H7 (cell line): Measurements from ENCODE around the gene IFT122. TPM values are rescaled to one million over a fixed set of nuclear protein-coding genes. Genes with fewer than 3 reads are reported as not detected.
A peak's percentile ranks its signal among the peaks of the same experiment; 100 is the strongest.

ENCODE experiments used
- DNase-seq: peaks from one replicate; pipeline ENCODE4 v3.0.0; 2012
- H3K27me3 ChIP-seq: 2 replicates; pipeline ENCODE4 v1.6.0; 2011; ENCODE audit warnings: mild to moderate bottlenecking, low read length; ENCODE audit not compliant: control insufficient read depth, insufficient read depth
- H3K36me3 ChIP-seq: replicated peaks from 2 replicates; pipeline ENCODE4 v1.5.1; 2011; ENCODE audit warnings: low read length; ENCODE audit not compliant: control insufficient read depth, insufficient read depth
- H3K4me3 ChIP-seq: 2 replicates; pipeline ENCODE4 v1.5.1; 2011; ENCODE audit warnings: low read depth, mild to moderate bottlenecking, control low read depth, low read length, moderate library complexity; ENCODE audit not compliant: insufficient read depth
- total RNA-seq: library from RNA; depleted of rRNA; stranded (reverse); fragments of >200 nt; shearing (Covaris generic); gene quantifications from 2 replicates; pipeline ENCODE4 v1.2.3, GENCODE V29; 2014

The IFT122 gene
- total RNA-seq, 1 experiment from 2014 or later = 22.0 TPM

DNA sequence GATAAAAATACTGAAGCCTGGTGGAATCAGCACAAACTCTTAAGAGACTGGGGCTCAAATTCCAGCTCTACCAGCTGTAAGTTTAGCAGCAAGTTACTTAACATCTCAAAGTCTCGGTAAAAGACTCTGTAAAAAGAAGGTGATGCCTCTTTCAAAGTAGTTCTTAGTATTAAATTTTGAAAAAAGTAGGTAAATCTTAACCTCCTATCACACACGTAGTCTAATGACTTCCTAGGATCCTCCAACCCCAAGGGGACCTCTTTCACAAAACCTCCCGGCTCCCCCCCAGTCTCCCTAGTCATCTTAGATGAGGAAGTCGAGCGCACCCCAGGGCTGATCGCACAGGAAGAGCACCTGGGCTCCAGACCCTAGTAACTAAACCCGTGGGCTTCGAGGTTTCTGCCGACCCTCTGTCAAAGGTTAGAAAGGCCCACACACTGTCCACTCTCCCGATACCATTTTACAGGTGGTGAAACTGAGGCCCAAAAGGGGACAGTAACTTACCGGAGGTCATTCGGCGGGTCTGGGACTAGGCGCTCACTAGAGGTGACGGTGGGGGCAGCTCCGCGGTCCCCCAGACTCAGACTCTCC is 703 bp upstream of the IFT122 start:
- Histone ChIP-seq H3K36me3 (peaks cover 15% of the 10 kb centered on the region), H3K4me3 (peak overlapping the region; percentile 74), H3K27me3 (no peaks in the 10 kb centered on the region)
- DNase-seq = peak; percentile 66

DNA sequence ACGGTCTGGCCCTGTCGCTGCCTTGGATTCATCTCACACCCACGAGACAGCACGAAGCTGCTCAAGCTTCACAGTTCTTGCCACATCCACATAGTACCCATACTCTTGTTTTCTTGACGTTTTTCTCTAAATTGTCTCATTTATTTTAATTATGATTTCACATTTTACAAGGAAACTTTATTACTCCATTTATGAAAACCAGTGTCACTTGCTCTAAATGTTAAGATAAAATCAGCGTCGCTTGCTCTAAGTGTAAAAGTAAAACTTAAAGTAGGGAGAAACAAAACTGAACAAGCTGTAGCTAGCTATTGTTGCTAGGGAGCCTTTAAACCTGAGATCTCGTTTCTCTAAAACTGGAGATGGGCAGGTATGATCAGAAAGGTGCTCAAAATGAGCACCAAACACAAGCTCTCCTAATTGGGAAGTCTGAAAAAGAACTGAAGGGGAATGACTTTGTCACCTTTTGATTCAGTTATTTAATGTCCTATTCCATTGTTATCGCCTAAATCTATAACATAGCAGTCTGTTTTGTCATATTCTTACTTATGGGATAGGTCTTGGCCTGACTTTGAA is 680 bp downstream of the IFT122 start:
- peaks cover 15% of the 10 kb centered on the region for H3K36me3 ChIP-seq
- H3K27me3 ChIP-seq = no peaks in the 10 kb centered on the region
- H3K4me3 ChIP-seq = peak overlapping the region; percentile 74
- DNase-seq = peak; percentile 28

DNA sequence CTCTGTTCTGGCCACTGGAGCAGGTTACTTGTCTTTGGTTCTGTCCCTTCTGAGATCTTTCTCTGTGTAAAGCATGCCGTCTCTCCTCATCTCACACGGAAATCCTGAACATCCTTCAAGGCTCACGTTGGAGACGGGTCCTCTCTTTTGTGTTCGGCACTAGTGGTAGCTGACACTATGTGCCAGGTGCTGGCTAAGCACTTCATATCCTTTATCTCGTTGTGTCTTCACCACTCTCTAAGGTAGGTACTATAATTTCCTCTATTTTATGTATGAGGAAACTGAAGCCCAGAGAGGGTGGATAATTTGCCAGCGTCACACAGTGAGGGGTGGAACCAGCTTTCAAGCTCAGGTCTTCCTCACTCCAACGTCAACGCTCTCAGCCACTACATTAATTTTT is 1.2 kb downstream of the IFT122 start:
- peaks cover 12% of the 10 kb centered on the region for H3K36me3 ChIP-seq
- H3K4me3 ChIP-seq = no peak overlapping the region
- no peaks in the 10 kb centered on the region for H3K27me3 ChIP-seq
- DNase-seq = no peak

DNA sequence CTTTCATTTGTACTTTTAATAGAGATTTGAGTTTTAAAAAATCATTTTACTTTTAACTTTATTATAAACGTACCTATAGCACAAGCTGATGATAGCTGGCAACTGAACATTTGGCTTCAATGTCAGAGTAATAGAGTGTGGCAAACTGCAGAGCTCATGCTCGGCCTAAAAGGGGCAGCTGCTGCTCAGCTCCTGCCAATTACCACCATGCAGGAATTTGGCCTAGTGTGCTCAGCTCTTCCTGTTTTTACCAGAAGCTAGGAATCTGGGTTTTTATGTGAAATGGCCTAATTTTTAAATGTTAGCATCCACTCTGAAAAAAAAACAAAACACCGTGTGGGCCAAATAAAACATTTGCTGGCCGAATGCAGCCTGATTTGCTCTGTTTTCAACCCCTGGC is 1.8 kb downstream of the IFT122 start:
- DNase-seq = peak; percentile 21
- no peaks in the 10 kb centered on the region for H3K27me3 ChIP-seq
- H3K4me3 ChIP-seq = no peak overlapping the region
- H3K36me3 ChIP-seq = peaks cover 9% of the 10 kb centered on the region

DNA sequence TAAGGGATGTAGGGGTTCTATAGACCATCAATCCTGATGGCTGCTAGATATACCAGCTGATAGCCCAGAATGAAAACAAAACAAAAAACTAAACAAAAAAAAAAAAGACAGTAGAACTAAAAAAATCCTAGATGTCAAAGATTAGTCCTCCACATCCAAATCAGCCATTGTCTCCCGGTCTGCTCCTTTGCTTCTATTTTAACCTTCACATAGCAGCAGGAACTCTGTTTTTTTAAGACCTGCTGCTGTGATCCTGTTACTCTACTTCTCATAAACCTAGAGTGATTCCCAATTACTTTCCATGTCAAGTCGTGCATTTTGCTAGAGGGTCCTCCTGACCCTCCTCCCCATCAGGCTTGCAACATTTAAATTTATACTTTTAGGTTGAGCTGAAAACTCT is 2.5 kb downstream of the IFT122 start:
- Histone ChIP-seq H3K36me3 (peaks cover 5% of the 10 kb centered on the region), H3K27me3 (no peaks in the 10 kb centered on the region), H3K4me3 (no peak overlapping the region)
- DNase-seq = no peak

DNA sequence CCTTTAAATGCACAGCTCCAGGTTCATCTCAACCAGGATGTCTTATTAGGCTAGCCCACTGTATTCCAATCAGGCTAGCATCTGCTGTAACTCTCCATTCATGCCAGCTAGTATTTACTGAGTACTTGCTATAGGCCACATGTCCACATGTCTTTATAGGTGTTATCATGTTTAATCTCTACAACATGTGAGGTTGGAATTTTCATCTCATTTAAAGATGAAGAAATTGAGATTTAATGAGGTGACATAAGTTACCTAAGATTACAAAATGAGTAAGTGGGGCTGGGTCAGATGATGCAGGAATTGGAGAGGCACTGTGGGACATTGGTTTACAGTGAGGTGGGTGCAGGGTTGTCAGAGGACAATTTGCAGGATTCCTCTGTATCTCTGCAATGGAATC is 2.9 kb downstream of the IFT122 start:
- no peak for DNase-seq
- Histone ChIP-seq H3K27me3 (no peaks in the 10 kb centered on the region), H3K36me3 (no peaks in the 10 kb centered on the region; the same call in none of the 2 replicates), H3K4me3 (no peak overlapping the region)

DNA sequence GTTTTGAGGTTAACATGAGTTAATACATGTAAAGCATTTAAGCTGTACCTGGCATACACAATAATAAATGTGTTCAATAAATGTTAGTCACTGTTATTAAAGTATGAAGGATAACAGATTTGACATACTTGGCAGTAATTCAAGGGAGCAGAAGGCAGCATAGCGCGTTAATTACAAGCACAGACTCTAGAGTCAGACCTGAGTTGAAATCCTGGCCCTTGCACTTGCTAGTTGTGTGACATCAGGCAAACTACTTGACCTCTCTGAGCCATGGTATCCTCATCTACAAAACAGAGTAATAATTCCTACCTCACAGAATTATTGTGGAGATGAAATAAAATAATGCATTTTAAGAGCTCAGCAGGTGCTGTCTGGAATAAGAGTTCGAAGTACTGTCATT is 5.4 kb downstream of the IFT122 start:
- Histone ChIP-seq H3K27me3 (no peaks in the 10 kb centered on the region), H3K36me3 (no peaks in the 10 kb centered on the region), H3K4me3 (no peak overlapping the region)
- no peak for DNase-seq

DNA sequence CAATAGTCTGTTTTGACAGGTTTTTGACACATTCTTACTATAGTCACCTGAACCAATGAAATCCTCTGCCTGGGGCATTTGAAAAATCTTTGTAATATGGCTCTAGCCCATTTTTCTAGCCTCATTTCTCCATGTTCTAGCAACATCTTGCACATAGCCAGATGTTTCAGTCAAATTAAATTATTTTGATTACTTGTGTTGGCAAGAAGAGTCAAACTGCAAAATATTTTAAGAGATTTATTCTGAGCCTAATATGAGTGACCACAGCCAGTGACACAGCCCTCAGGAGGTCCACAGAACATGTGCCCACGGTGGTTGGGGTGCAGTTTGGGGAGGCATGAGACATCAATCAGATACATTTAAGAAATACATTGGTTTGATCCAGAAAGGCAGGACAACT is 6.9 kb downstream of the IFT122 start:
- DNase-seq = no peak
- no peak overlapping the region for H3K4me3 ChIP-seq
- H3K36me3 ChIP-seq = no peaks in the 10 kb centered on the region
- no peaks in the 10 kb centered on the region for H3K27me3 ChIP-seq

DNA sequence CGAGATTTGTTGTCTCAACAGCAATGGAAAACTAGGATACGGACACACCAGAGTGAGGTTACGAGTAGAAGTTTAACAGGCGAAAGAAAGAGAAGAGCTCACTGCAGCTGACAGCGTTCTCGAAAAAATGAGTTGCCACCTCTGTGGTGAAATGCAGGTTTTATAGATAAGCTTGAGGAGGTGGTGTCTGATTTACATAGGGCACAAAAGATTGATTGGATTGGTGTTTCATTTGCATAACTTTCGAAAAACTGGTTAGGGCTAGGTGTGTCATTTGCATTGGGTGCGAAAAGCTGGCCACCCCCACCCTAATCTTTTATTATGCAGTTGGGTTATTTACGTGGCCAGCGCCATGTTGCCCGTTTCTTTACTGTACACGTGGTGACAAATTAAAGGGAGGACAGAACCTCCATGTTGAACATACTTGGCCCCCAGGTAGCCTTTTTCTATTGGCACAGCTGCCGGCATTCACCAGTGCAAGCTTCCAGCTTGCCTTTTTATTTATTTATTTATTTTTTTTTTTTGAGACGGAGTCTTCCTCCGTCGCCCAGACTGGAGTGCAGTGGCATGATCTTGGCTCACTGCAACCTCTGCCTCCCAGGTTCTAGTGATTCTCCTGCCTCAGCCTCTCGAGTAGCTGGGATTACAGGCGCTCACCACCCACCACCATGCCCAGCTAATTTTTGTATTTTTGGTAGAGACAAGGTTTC is 8.3 kb downstream of the IFT122 start:
- no peaks in the 10 kb centered on the region; the same call in 1 of the 2 replicates for H3K36me3 ChIP-seq
- DNase-seq = no peak
- H3K27me3 ChIP-seq = no peaks in the 10 kb centered on the region
- no peak overlapping the region for H3K4me3 ChIP-seq

DNA sequence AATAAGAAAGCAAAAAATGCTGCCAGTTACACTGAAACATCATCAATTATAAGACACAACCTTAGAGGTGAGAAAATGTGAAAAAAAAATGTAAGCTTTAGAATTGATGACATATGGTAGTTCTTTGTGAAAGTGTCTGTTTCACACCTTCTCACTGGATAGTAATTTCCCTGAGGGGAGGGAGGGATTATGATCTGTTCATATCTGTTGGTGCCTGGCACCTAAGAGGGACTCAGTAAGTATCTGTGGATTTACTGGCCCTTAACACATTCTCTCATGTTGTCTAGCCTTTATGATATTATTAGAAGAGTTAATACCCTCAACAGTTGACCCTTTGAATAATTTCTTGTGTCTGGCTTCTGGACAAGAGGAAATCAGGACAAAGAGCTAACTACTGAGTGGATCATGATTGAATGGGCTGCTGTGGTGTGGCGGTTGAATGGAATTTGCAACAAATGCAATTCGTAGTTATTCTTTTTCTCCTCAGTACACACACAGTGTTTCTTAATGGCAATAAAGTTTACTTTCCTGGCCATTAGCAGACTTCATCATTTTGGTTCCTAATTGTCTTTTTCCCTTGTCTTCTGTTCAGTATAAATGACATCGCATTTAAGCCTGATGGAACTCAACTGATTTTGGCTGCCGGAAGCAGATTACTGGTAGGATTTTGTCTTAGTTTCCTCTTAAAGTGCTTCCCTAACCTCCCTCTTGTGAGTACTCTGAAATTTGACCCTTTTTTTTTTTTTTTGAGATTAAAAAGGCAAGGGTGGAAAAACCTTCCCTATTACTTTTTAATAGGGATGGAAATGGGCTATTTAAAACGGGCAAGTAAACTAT is 9.5 kb downstream of the IFT122 start:
- H3K27me3 ChIP-seq = no peaks in the 10 kb centered on the region
- no peak for DNase-seq
- no peak overlapping the region for H3K4me3 ChIP-seq
- H3K36me3 ChIP-seq = no peaks in the 10 kb centered on the region; the same call in 1 of the 2 replicates

DNA sequence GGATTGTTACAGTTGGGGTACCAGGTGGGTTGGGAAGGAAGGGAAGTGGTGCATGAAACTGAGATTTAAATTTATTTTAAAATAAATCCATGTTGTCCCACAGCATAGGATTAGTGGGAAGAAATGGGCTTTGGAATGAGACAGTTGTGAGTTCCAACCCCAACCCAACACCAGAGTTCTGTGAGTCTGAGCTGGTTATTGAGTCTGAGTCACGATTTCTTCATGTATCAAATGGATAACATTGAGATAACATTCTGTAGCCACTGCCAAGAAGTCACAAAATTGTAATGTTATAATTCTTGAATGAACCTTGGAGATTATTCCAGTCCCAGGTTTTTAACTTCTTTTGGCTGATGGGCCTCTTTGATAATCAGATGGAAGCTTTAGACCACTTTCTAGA is 13.7 kb downstream of the IFT122 start:
- Histone ChIP-seq H3K27me3 (no peaks in the 10 kb centered on the region), H3K36me3 (no peaks in the 10 kb centered on the region; the same call in 1 of the 2 replicates), H3K4me3 (no peak overlapping the region)
- no peak for DNase-seq

DNA sequence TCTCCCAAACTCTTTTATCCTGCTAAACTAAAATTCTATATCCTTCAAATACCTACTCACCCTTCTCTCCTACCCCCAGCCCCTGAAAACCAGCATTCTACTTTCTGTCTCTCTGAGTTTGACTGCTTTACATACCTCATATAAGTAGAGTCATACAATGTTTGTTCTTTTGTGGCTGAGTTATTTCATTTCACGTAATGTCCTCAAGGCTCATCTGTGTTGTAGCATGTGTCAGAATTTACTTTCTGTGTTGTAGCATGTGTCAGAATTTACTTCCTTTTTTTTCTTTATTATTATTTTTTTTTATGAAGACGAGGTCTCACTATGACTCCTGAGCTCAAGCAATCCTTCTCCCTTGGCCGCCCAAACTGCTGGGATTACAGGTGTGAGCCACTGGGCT is 20.1 kb downstream of the IFT122 start:
- Histone ChIP-seq H3K27me3 (no peaks in the 10 kb centered on the region), H3K36me3 (no peaks in the 10 kb centered on the region; the same call in 1 of the 2 replicates), H3K4me3 (no peak overlapping the region)
- no peak for DNase-seq

DNA sequence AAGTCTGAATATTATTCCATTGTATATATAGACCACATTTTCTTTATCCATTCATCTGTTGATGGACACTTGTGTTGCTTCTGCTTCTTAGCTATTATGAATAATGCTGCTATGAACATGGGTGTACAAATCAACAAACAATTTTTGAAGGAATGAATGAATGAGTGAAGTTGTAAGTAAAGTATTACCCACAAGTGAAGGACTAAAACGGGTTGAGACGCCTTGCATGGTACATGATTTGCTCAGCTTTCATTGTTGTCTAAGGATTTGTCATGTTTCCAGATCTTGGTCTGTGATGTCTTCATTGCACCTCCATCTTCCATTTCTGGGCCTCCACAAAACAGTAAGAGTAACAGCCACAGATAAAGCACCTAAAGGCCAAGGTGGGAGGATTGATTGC is 20.5 kb downstream of the IFT122 start:
- H3K36me3 ChIP-seq = no peaks in the 10 kb centered on the region; the same call in 1 of the 2 replicates
- H3K4me3 ChIP-seq = no peak overlapping the region
- DNase-seq = no peak
- H3K27me3 ChIP-seq = no peaks in the 10 kb centered on the region

DNA sequence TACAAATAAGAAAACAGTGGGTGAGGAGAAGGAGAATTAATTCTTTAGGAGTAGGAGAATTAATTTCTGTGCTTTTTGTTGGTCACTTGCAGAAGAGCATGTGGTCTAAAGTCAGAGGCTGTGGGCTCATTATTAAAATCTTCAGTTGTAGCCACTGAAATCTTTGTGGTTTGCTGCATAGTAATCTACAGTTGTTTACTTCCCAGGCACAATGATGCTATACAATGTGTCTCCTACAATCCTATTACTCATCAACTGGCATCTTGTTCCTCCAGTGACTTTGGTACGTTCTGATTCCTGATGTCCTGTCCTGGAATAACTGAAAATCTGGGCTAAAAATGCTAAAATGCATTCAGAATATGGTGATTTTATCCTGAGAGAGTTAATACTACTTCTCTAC is 21.0 kb downstream of the IFT122 start:
- no peak for DNase-seq
- Histone ChIP-seq H3K27me3 (no peaks in the 10 kb centered on the region), H3K36me3 (no peaks in the 10 kb centered on the region; the same call in 1 of the 2 replicates), H3K4me3 (no peak overlapping the region)
